ENCODE data around the gene ELAVL1.
"Not testable (repeated sequence)": the region's sequence is repeated elsewhere in the genome, so short reads cannot be mapped to it uniquely, and the experiment has no call there.

The ELAVL1 gene

DNA sequence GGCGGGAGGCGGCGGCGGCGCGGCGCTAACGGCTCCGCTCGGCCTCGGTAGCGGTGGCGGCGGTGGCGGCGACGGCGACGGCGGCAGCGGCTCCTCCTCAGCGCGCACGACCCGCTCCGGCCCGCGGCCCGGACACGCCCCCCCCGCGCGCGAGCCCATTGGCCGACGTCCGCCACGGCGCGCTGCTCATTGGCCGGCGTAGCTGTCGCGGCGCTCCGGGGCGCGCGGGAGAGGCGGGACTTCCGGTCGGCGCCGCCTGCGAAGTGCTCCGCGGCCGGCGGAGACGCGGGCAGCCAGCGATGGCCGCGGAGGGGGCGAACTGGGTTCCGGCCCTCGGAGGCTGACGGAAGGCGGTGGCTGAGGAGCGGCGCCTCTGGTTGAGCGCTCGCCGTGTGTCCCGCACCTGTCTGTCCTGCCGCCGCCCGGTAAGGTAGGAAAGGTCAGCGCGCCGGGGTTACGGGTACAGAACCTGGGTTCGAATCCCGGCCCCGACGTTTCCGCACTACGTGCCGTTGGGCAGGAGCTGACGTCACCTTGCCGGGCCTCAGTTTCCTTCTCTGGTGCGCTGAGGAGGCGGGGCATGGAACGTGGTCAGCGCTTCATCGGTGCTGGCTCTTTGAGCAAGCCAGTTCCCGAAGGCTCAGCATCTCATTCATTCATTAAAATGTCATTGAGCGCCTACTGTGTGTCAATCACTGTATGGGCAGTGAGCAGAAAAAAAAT, at the start of gene ELAVL1:
TSS of gene ELAVL1 (minus strand) at position 108 of the 723 bp plus-strand sequence. CDS start 13,826 bp downstream, outside the sequence.
- peak; percentile 85 to 89 for DNase-seq (ENCODE audit: low read depth in 2 of 2)

GRCh38 chr19:8054169-8054568, 48.7 kb upstream of the ELAVL1 start:
- no peak for DNase-seq (ENCODE audit: low read depth in 2 of 2)

DNA sequence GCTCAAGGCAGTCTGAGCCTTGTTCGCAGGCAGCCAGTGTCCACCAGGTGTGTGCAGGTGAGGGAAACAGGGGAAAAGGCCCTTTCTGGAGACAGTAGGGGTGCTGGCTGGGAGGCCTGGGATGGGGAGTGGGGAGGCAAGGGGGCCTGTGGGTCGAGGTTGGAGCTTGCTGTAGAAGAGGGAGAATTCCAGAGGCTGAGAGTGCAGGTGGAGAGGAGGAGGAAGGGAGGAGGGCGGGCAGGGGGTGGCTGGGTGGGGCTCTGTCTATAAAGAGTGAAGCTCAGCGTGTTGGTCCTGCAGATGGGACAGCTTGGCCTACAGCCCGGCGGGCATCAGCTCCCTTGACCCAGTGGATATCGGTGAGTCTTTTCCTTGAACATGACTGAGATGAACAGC, 47.0 kb upstream of the ELAVL1 start, which contains the start of gene CCL25:
TSS of gene CCL25 (plus strand) at position 297 of the 396 bp plus-strand sequence. CDS start 290 bp downstream, outside the sequence.
- DNase-seq (ENCODE audit: low read depth in 2 of 2) = no peak

DNA sequence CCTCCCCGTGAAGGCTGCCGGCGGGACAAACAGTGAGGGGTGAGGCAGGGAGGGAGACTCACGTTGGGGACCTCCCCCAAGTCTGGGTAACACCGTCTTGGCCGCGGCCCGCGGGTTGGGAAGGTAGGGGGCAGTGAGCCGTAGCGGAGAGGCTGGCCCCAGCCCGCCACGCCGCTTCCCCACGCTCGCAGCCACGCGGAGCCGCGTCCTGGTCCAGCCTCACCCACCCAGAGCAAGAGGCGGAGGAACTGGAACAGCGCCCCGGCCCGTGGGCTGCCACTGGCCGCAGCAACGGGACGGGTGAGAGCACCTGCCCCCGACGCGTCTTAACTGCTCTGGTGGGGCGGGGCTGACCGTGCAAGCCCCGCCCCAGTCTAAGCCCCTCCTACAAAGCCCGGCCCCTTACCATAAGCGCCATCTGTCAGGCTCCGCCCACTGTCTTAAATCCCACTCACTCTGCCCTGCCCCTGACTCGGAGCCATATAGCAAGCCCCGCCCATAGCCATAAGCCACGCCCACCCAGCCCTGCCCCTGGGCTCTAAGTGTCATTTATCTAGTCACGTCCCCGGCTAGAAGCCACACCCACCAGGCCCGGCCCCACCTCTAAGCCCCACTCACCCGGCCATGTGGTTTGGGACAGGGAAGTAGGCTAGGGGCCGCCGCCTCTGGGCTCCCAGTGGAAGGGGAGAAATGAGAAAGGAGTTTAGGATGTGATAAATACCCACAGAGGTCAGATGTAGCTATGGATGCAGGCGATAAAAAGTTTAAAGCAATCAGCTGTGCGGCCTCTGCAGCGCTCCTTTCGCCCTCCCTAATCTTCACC, 45.0 kb upstream of the ELAVL1 start:
- peak; percentile 85 to 97 for DNase-seq (ENCODE audit: low read depth in 2 of 2)

DNA sequence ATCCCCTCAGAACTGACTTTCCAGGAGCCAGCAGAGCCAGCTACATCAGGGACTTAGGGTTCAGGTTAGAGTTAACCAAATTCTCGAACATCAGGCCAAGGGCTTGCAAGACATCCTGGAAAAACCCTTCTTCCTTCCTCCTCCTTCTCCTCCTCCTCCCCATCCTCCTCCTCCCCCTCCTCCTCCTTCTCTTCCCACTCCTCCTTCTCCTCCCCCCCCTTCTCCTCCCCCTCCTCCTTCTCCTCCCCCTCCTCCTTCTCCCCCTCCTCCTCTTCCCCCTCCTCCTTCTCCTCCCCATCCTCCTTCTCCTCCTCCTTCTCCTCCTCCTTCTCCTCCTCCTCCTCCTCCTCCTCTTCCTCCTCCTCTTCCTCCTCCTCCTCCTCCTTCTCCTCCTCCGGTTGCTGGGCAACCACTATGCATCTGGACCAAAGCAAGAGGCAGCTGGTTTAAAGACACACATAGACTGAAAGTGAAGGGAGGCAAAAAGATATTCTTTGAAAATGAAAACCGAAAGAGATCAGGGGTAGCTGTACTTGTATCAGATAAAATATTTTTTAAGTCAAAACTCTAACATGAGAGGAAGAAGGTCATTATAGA, 41.2 kb upstream of the ELAVL1 start:
- DNase-seq (ENCODE audit: low read depth in 2 of 2) = no peak

GRCh38 chr19:8045872-8046568, 40.6 kb upstream of the ELAVL1 start:
- DNase-seq (ENCODE audit: low read depth in 2 of 2) = no peak

DNA sequence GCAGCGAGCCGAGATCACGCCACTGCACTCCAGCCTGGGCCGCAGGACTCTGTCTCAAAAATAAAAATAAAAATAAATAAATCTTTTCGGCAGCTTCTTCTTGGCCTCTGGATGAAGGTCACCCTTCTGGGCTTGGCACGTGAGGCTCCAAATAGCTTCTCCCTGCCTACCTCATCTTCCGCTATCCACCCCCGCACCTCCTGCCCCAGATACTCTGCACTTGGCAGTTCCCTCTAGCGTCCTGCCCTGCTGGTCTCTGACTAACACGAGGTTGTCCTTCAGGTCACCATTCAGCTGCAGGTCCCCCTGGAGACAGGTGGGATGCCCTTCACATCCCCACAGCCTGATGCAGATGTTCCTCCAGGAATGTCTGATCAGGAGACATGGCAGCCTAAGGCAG, 38.6 kb upstream of the ELAVL1 start:
- no peak for DNase-seq (ENCODE audit: low read depth in 2 of 2)

DNA sequence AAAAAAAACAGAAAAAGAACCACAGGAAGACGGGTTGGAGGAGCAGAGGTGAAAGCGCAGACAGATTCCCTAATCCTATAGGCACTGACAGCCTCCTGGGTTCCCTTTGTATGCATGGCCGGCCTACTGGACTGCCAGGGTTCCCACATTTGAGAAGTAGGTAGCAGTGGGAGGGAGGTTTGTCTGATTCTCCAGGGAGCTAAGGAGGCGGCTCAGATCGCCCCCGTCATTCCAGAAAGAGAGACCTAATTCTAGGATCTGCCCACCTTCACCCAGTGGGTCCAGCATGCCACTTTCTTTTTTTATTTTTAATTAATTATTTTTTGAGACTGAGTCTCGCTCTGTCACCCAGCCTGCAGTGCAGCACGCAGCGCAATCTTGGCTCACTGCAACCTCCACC, 37.5 kb upstream of the ELAVL1 start:
- no peak for DNase-seq (ENCODE audit: low read depth in 2 of 2)

DNA sequence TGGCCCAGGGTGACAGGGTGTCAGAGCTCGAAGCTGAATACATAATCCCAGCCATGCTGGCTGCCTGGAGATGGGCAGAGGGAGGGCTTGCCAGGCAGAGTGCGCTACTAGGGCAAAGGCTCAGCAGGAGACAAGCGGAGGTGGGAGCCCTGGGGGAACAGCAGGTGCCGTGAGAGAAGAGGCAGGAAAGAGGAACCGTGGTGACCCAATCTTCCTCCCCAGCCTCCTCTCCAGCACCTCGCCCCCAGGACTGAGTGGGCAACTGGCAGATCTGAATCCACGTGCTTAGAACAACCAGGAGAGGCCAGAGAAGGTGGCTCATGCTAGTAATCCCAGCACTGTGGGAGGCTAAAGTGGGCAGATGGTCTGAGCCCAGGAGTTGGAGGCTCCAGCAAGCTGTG, 36.1 kb upstream of the ELAVL1 start:
- DNase-seq (ENCODE audit: low read depth in 2 of 2) = no peak

- DNase-seq (ENCODE audit: low read depth in 2 of 2) = no peak
Measured at GRCh38 chr19:8039231-8039630, 33.8 kb upstream of the ELAVL1 start.

- DNase-seq (ENCODE audit: low read depth in 2 of 2) = no peak
Measured at GRCh38 chr19:8038815-8039214, 33.4 kb upstream of the ELAVL1 start.

GRCh38 chr19:8036434-8037099, 31.1 kb upstream of the ELAVL1 start:
- no peak for DNase-seq (ENCODE audit: low read depth in 2 of 2)

GRCh38 chr19:8034178-8034525, 28.7 kb upstream of the ELAVL1 start:
- DNase-seq (ENCODE audit: low read depth in 2 of 2) = no peak

DNA sequence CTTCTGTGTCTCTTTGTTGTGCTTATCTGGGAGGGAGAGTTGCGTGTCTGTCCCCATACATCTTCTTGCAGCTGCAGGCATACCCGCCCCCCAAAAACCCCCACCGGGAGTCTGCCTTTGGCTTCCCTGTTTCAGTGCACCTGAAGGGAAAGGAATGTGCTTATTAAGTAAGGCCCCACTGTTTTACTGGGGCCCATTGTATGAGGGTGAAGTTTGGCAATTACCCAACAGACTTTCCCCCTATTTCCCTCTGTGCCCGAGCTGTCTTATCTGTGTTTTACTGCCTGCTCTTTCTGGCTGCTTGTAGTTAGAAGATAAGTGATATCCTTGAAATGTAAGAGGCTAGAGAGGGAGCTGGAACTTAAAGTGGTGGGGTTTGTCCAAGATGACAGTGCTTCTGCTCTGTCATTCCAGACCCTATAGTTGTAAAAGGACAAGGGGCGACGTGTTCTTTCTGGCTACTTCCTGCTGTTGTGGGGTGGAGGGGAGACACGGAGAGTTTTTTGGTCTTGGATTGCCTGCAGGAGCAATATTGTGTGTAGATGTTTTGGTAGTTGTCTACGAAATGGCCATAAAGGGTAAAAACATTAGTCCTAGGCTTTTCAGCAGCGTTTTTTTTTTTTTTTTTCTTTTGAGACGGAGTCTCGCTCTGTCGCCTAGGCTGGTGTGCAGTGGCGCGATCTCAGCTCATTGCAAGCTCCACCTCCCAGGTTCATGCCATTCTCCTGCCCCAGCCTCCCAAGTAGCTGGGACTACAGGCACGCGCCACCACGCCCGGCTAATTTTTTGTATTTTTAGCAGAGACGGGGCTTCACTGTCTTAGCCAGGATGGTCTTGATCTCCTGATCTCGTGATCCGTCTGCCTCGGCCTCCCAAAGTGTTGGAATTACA, 28.1 kb upstream of the ELAVL1 start:
- not testable (repeated sequence) for DNase-seq (ENCODE audit: low read depth in 2 of 2)

- DNase-seq (ENCODE audit: low read depth in 2 of 2) = no peak
Measured at GRCh38 chr19:8030960-8031359, 25.5 kb upstream of the ELAVL1 start.

DNA sequence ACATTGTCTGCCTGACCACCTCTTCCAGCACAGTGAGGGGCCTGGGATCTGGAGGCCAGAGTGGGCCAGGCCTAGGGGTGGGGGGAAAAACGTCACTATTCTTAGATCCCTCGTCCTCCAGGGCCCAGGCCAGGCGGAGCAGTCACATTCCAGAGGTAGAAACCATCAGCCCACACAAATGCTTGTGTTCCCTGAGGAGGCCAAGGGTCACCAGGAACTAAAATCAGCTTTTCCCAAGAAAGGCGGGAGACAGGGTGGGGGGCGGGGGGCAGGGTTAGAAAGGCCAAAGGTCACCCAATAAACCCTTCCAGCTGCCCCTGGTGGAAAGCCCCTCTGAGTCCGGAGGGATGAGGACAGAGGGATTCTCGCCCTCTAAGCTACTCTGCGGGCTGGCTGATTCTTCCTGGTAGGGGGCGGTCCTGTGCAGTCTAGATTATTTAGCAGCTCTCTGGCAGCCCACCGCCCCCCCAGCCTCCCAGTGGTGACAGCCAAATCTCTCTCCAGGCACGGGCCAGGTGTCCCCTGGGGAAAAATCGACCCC, 23.6 kb upstream of the ELAVL1 start:
- DNase-seq (ENCODE audit: low read depth in 2 of 2) = no peak

- no peak for DNase-seq (ENCODE audit: low read depth in 2 of 2)
Measured at GRCh38 chr19:8025316-8025715, 19.9 kb upstream of the ELAVL1 start.

DNA sequence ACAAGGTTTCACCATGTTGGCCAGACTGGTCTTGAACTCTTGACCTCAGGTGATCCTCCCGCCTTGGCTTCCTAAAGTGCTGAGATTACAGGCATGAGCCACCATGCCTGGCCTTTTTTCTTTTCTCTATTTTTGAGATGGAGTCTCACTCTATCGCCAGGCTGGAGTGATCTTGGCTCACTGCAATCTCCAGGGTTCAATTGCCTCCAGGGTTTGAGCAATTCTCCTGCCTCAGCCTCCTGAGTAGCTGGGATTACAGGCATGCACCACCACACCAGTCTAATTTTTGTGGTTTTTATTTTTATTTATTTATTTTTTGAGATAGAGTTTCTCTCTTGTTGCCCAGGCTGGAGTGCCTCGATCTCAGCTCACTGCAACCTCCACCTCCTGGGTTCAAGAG, 18.8 kb upstream of the ELAVL1 start:
- DNase-seq (ENCODE audit: low read depth in 2 of 2) = not testable (repeated sequence)

GRCh38 chr19:8023371-8023770, 17.9 kb upstream of the ELAVL1 start:
- no peak for DNase-seq (ENCODE audit: low read depth in 2 of 2)

- no peak for DNase-seq (ENCODE audit: low read depth in 2 of 2)
Measured at GRCh38 chr19:8022275-8022674, 16.8 kb upstream of the ELAVL1 start.

Data from stimulated activated CD4-positive, alpha-beta T cell treated with anti-CD3 and anti-CD28 coated beads, Interleukin-4, amount 100 ng/mL, for 48 hours (primary cell).